Measurements from ENCODE around the gene CCL13.

CCL13 gene

DNA sequence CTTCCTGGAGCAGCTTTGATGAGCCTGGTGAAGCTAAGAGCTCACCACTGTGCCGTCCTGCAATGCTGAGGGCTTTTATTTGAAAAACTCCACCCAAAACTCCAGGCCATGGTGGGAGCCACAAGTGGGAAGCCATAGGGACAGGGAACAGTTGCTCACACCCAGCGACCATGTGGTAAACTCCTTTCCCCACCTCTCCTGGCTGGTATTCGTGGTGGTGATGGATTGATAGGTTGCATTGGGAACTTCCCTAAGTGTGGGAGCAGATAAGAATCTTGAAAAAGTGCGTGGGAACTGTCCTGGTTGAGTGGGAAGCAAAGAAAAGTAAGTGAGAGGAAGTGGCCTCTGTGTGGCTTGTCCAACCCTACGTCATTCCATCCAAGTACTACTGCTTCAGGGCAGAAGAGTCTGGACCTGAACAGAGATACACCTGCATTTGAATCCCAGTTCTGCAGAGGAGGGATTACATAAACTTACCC lies 6.9 kb downstream of the CCL13 start, which contains the start of gene CCL1:
TSS of gene CCL1 (minus strand) at position 51 of the 479 bp plus-strand sequence. CDS start 72 bp downstream, outside the sequence.
- DNase-seq (ENCODE audit: low read depth): no peak

GRCh38 chr17:34364751-34365150 lies 8.5 kb downstream of the CCL13 start:
- DNase-seq (ENCODE audit: low read depth): no peak

DNA sequence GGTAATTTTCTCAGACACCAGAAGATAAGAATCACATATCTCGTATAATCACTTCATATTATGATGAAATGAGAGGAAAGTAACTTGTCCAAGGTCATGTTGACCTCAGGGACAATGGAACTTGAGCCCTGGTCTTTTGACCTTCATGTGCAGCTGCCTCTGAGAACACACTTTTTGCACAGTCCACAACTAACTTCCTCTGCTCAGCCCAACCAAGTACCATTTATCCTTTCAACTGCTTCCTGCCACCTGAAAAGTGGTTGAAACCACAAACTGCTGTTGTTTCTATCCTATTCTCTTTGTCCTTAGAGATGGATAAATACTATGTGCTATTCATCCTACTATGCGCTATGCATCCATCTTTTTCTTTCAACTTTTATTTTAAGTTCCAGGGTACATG lies 9.1 kb downstream of the CCL13 start:
- no peak for DNase-seq (ENCODE audit: low read depth)

- no peak for DNase-seq (ENCODE audit: low read depth)
Measured at GRCh38 chr17:34366010-34366409, 9.7 kb downstream of the CCL13 start.

- no peak for DNase-seq (ENCODE audit: low read depth)
Measured at GRCh38 chr17:34366529-34367107, 10.3 kb downstream of the CCL13 start.

DNA sequence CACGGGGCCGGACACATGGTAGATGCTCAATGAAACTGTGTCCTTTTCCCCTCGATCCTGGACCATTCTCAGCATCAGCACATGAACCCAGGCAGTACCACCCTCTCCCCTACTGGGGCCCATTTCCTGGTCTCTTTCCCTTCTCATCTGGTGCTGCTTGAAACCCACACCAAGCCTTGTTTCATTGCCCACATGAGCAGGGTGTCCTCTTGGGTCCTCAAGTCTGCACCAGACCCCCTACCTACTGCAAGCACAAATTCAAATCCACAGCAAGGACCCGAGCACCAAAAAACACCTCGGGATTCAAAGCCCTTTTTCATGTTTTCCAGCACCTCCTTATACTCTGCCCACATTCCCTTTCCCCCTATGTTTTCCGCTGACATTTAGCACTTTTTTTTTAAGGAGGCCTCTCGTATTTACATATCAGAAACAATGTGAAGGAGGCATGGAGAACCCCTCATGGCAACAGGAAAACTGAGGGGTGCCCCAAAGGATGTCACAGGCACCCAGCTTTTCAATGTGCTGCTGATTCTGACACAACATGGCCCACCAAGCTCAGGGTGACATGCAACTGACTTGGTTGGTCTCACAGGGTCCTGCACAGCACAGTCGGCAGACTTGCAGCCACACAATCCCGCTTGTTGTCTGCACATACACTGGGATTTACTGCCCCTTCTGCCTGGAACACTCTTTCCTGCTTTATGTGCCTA lies 11.4 kb downstream of the CCL13 start:
- DNase-seq (ENCODE audit: low read depth): no peak

DNA sequence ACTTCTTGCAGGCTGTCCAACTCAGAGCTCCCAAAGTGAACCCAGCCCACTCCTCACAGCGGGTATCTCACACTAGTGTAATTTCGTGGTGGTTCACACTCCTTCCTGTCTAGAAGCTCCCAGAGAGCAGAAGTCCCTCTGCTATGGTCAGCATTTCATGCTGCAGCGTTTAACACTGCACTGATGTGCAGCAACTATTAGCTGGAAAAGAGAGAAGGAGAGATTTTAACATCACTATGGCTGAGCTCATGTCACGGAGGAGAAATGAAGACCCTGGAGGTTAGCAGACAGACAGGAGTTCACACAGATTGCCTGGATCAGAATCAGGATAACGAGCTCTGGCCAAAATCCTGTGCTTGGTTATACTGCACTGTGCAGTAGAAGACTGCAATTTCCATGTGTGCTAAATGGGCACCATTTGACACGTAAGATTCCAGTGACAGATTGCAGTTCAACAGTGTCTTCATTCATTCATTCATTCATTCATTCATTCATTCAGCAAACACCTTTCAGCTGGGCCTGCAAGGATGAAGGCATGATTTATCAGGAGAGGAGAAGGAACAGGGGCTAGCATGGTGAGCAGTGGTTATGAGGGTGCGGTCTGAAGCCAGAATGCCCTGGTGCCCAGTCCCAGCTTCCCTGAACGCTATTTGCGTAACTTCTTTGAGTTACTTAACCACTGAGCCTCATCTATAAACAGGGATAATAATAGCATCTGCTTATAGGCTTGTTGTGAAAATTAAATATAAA lies 12.1 kb downstream of the CCL13 start:
- no peak for DNase-seq (ENCODE audit: low read depth)

GRCh38 chr17:34368946-34369500 lies 12.7 kb downstream of the CCL13 start:
- no peak for DNase-seq (ENCODE audit: low read depth)

DNA sequence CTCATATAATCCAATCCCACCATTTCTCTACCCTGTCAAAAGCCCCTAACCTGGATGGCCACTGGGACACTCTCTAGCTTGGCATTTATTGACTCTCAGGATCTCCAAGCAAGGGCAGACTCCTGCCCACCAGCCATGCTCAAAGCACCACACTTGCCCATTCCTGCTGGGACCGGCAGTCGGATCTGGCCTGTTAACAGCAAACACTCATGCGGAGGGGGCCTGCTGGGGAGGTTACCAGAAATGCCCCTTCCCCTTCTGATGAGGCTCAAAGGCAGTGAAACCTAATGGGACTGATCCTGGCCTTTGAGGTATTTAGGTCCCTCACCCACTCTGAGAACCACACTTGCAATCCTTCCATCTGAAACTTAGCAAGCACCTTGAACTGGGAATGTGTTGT lies 13.3 kb downstream of the CCL13 start:
- DNase-seq (ENCODE audit: low read depth): no peak

- DNase-seq (ENCODE audit: low read depth): no peak
Measured at GRCh38 chr17:34370376-34370996, 14.2 kb downstream of the CCL13 start.

DNA sequence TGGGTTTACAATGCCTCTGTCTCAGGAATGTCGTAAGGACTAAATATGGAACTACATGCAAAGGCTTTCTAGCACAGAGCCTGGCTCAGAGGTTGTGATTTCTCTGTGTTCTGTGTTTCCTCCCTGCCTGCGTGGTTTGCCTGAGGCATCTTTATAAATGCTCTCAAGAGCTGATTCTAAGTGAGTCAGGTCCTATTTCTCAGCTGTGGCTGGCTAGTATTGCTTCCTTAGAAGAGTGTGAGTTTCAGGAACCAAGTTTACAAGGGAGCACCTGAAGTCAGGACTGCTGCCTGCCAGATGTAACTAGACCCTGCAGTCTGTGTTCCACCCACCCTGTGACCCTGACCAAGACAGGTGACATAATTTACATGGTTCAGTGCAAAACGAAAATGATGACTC lies 14.7 kb downstream of the CCL13 start:
- DNase-seq (ENCODE audit: low read depth): no peak

DNA sequence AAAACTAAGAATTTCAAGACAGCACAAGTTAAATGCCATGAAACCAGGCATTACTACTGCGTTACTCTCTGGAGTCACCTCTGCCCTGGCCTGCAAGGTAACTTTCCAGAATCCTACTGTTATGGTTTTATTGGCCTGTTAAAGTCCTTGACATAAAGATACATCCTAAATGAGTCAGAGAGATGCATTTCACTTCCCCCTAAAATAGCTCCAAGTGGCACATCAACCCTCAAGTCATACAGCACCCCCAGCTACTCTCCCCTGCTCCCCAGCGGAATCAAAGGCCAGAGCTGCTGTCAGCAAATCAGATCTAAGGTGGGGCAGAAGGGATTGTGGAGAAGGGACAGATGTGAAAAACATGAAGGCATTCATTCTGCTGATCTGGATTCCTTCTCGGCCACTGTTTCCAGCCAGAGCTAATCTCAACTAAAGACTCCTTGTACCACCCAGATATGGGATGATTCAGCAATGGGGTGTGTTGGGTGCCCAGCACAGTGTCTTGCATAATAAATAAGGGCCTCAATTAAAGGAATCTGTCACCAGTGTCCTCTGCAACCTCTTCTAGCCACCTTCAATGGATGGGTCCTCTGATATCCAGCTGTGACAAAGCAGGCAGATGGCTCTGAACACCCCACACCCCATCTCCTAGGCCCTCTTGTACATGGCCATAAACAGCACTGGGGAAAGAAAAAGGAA lies 15.3 kb downstream of the CCL13 start:
- DNase-seq (ENCODE audit: low read depth): no peak

GRCh38 chr17:34374457-34374856 lies 18.2 kb downstream of the CCL13 start:
- no peak for DNase-seq (ENCODE audit: low read depth)

- DNase-seq (ENCODE audit: low read depth): no peak
Measured at GRCh38 chr17:34375426-34375997, 19.2 kb downstream of the CCL13 start.

- DNase-seq (ENCODE audit: low read depth): no peak
Measured at GRCh38 chr17:34377078-34377823, 21.0 kb downstream of the CCL13 start.

- no peak for DNase-seq (ENCODE audit: low read depth)
Measured at GRCh38 chr17:34378664-34379101, 22.4 kb downstream of the CCL13 start.

GRCh38 chr17:34379868-34380267 lies 23.6 kb downstream of the CCL13 start:
- DNase-seq (ENCODE audit: low read depth): no peak

GRCh38 chr17:34382621-34383124 lies 26.4 kb downstream of the CCL13 start:
- DNase-seq (ENCODE audit: low read depth): no peak

DNA sequence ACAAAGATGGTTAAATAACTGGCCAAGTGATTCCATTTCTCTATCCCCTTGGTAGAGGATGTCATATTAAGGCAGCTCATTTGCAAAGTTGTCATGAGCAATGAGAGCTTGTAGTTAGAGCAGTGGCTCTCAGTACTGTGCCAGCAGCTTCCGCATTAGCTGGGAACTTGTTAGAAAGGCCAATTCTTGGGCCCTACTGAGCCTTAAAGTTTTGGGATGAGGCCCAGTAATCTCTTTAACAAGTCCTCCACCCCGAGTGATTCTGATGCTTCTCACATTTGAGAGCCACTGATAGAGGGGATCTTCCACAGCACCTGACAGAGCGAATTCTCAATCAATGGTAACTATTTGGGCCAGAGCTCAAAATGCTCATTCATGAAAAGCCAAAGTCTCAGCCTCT lies 26.9 kb downstream of the CCL13 start:
- DNase-seq (ENCODE audit: low read depth): no peak

DNA sequence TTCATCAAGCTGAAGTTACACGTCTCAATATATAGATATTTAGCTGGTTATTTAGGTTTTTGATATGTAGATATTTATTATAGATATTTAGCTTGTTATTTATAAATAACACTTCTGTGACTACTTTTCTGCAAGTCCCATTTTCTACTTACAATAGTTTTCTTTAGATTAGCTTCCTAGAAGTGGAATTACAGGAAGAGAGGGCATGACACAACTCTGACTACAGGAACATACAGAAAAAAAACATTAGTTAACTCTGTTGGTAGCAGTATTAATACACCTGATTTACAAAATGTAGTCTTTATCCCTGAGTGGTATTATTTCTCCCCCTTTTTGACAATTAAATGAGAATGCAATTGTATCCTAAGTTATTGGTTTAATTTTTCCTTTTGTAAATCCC lies 28.0 kb downstream of the CCL13 start:
- DNase-seq (ENCODE audit: low read depth): no peak

All from T-helper 22 cell (primary cell).